Activated T-cell treated with anti-CD3 and anti-CD28 coated beads, Interleukin-2, amount 50 U/mL, for 72 hours (primary cell): ENCODE measurements around the gene MAP3K4. TPM values are rescaled to one million over a fixed set of nuclear protein-coding genes. Genes with fewer than 3 reads are reported as not detected.
A peak's percentile ranks its signal among the peaks of the same experiment; 100 is the strongest.
"Not testable (repeated sequence)": the region's sequence is repeated elsewhere in the genome, so short reads cannot be mapped to it uniquely, and the experiment has no call there.

Experiments
- ATAC-seq, 2 donors: fragments of 150-1000 bp; cut with Tn5 transposase; replicated peaks in 1 of 2; 2 replicates each; pipeline ENCODE4 v1.10.0; 2021; ENCODE audit warnings: moderate library complexity in 2 of 2, mild to moderate bottlenecking in 1 of 2
- DNase-seq, 2 donors: peaks; one replicate each; pipeline ENCODE4 v3.0.0; 2021 to 2022; ENCODE audit warnings: mixed read lengths in 1 of 2
- H3K27ac Mint-ChIP-seq: one replicate; pipeline ENCODE4 v1.8.0; 2022; ENCODE audit warnings: mild to moderate bottlenecking, moderate library complexity, mixed read lengths
- H3K27me3 Mint-ChIP-seq: one replicate; pipeline ENCODE4 v1.8.0; 2022; ENCODE audit warnings: low read depth, mixed read lengths
- H3K36me3 Mint-ChIP-seq, 2 donors: one replicate each; pipeline ENCODE4 v1.8.0; 2022; ENCODE audit warnings: mixed read lengths in 2 of 2, mild to moderate bottlenecking in 1 of 2; ENCODE audit not compliant: insufficient read depth in 2 of 2
- H3K4me1 Mint-ChIP-seq: one replicate; pipeline ENCODE4 v1.8.0; 2022; ENCODE audit warnings: low read depth, mixed read lengths
- H3K4me3 Mint-ChIP-seq, 2 donors: one replicate each; pipeline ENCODE4 v1.8.0; 2022; ENCODE audit warnings: mild to moderate bottlenecking in 2 of 2, mixed read lengths in 2 of 2, moderate library complexity in 2 of 2
- H3K9me3 Mint-ChIP-seq, 2 donors: one replicate each; pipeline ENCODE4 v1.8.0; 2022; ENCODE audit warnings: mixed read lengths in 2 of 2
- total RNA-seq, 2 donors: library from RNA; stranded (reverse); gene quantifications; one replicate each; pipeline ENCODE4 v1.2.3, GENCODE V29; 2022

MAP3K4 gene
- total RNA-seq, 2 donors from 2014 or later = 47.3 to 50.9 TPM

- Mint-ChIP-seq H3K4me3 (no peak overlapping the region), H3K27ac (no peak overlapping the region), H3K9me3 (peaks cover 4 to 7% of the 10 kb centered on the region in 2 donors), H3K36me3 (peaks cover 5 to 6% of the 10 kb centered on the region in 2 donors), H3K27me3 (peaks cover 22% of the 10 kb centered on the region), H3K4me1 (no peaks in the 10 kb centered on the region)
- DNase-seq = no peak
- no peak for ATAC-seq
Observed at GRCh38 chr6:160978141-160978901, 13.2 kb upstream of the MAP3K4 start.

GRCh38 chr6:160979061-160979708, 12.4 kb upstream of the MAP3K4 start:
- no peak for DNase-seq
- Mint-ChIP-seq H3K27me3 (peaks cover 22% of the 10 kb centered on the region), H3K36me3 (peaks cover 9% of the 10 kb centered on the region in 2 donors), H3K27ac (no peak overlapping the region), H3K4me3 (no peak overlapping the region), H3K4me1 (no peaks in the 10 kb centered on the region), H3K9me3 (peaks cover 6 to 10% of the 10 kb centered on the region in 2 donors)
- ATAC-seq = no peak

- H3K27me3 Mint-ChIP-seq = peaks cover 28% of the 10 kb centered on the region
- not testable (repeated sequence) for ATAC-seq, DNase-seq, H3K27ac Mint-ChIP-seq, H3K4me1 Mint-ChIP-seq, H3K4me3 Mint-ChIP-seq
- H3K9me3 Mint-ChIP-seq = peaks cover 8 to 16% of the 10 kb centered on the region in 2 donors
- H3K36me3 Mint-ChIP-seq = peaks cover 12% of the 10 kb centered on the region in 2 donors
Observed at GRCh38 chr6:160983377-160983948, 8.1 kb upstream of the MAP3K4 start.

- Mint-ChIP-seq H3K36me3 (peaks cover 12% of the 10 kb centered on the region in 2 donors), H3K4me3 (no peak overlapping the region), H3K4me1 (no peaks in the 10 kb centered on the region), H3K27ac (no peak overlapping the region), H3K27me3 (peaks cover 15% of the 10 kb centered on the region), H3K9me3 (peaks cover 8 to 15% of the 10 kb centered on the region in 2 donors)
- ATAC-seq = no peak
- DNase-seq = no peak
Observed at GRCh38 chr6:160986851-160987250, 4.7 kb upstream of the MAP3K4 start.

GRCh38 chr6:160987265-160987664, 4.3 kb upstream of the MAP3K4 start:
- no peak for ATAC-seq
- H3K9me3 Mint-ChIP-seq = peaks cover 8 to 12% of the 10 kb centered on the region in 2 donors
- no peak overlapping the region for H3K4me3 Mint-ChIP-seq
- H3K27me3 Mint-ChIP-seq = peaks cover 13% of the 10 kb centered on the region
- H3K27ac Mint-ChIP-seq = no peak overlapping the region
- no peaks in the 10 kb centered on the region for H3K4me1 Mint-ChIP-seq
- H3K36me3 Mint-ChIP-seq = peaks cover 12 to 13% of the 10 kb centered on the region in 2 donors
- no peak for DNase-seq

- H3K4me1 Mint-ChIP-seq = peaks cover 22% of the 10 kb centered on the region
- H3K9me3 Mint-ChIP-seq = peaks cover 0 to 3% of the 10 kb centered on the region in 2 donors
- DNase-seq (no peak), ATAC-seq (no peak)
- H3K27me3 Mint-ChIP-seq = peaks cover 13% of the 10 kb centered on the region
- H3K36me3 Mint-ChIP-seq = peaks cover 5% of the 10 kb centered on the region in 2 donors
- peak overlapping the region; percentile 75 for H3K27ac Mint-ChIP-seq
- H3K4me3 Mint-ChIP-seq = peak overlapping the region; percentile 93 to 97
Observed at GRCh38 chr6:160990847-160991405, 643 bp upstream of the MAP3K4 start.

- ATAC-seq (peak; percentile 69 to 71), DNase-seq (peak; percentile 8 to 30)
- peak overlapping the region; percentile 88 for H3K27ac Mint-ChIP-seq
- no peaks in the 10 kb centered on the region for H3K9me3 Mint-ChIP-seq
- H3K36me3 Mint-ChIP-seq = peaks cover 5% of the 10 kb centered on the region in 2 donors
- peak overlapping the region; percentile 93 to 97 for H3K4me3 Mint-ChIP-seq
- H3K27me3 Mint-ChIP-seq = no peaks in the 10 kb centered on the region
- peaks cover 36% of the 10 kb centered on the region for H3K4me1 Mint-ChIP-seq
Observed at GRCh38 chr6:160992061-160992979, 751 bp downstream of the MAP3K4 start.

GRCh38 chr6:160992980-160993314, 1.4 kb downstream of the MAP3K4 start:
- Mint-ChIP-seq H3K36me3 (peaks cover 8% of the 10 kb centered on the region in 2 donors), H3K9me3 (no peaks in the 10 kb centered on the region), H3K4me1 (peaks cover 36% of the 10 kb centered on the region), H3K27ac (peak overlapping the region; percentile 88), H3K27me3 (no peaks in the 10 kb centered on the region), H3K4me3 (peak overlapping the region; percentile 93 to 97)
- no peak for DNase-seq
- no peak for ATAC-seq

- no peak overlapping the region for H3K4me3 Mint-ChIP-seq
- peaks cover 44% of the 10 kb centered on the region for H3K4me1 Mint-ChIP-seq
- no peak overlapping the region for H3K27ac Mint-ChIP-seq
- H3K36me3 Mint-ChIP-seq = peaks cover 8% of the 10 kb centered on the region in 2 donors
- no peaks in the 10 kb centered on the region for H3K27me3 Mint-ChIP-seq
- ATAC-seq = no peak
- DNase-seq = no peak
- no peaks in the 10 kb centered on the region for H3K9me3 Mint-ChIP-seq
Observed at GRCh38 chr6:160995271-160995670, 3.7 kb downstream of the MAP3K4 start.

GRCh38 chr6:160996131-160996601, 4.6 kb downstream of the MAP3K4 start:
- no peak for ATAC-seq
- no peak overlapping the region for H3K4me3 Mint-ChIP-seq
- no peaks in the 10 kb centered on the region for H3K27me3 Mint-ChIP-seq
- peak overlapping the region; percentile 22 for H3K27ac Mint-ChIP-seq
- H3K9me3 Mint-ChIP-seq = no peaks in the 10 kb centered on the region
- peaks cover 8% of the 10 kb centered on the region in 2 donors for H3K36me3 Mint-ChIP-seq
- H3K4me1 Mint-ChIP-seq = peaks cover 44% of the 10 kb centered on the region
- no peak for DNase-seq

GRCh38 chr6:160998217-160998616, 6.6 kb downstream of the MAP3K4 start:
- H3K9me3 Mint-ChIP-seq = no peaks in the 10 kb centered on the region
- H3K4me3 Mint-ChIP-seq = no peak overlapping the region
- peaks cover 3% of the 10 kb centered on the region in 2 donors for H3K36me3 Mint-ChIP-seq
- peaks cover 46% of the 10 kb centered on the region for H3K4me1 Mint-ChIP-seq
- H3K27me3 Mint-ChIP-seq = no peaks in the 10 kb centered on the region
- no peak for DNase-seq
- no peak for ATAC-seq
- H3K27ac Mint-ChIP-seq = no peak overlapping the region

GRCh38 chr6:160998766-160999165, 7.2 kb downstream of the MAP3K4 start:
- peaks cover 41% of the 10 kb centered on the region for H3K4me1 Mint-ChIP-seq

More at GRCh38 chr6:160998766-160999165, 7.2 kb downstream of the MAP3K4 start:
- peaks cover 3% of the 10 kb centered on the region in 2 donors for H3K36me3 Mint-ChIP-seq
- no peaks in the 10 kb centered on the region for H3K27me3 Mint-ChIP-seq
- ATAC-seq = no peak
- no peak for DNase-seq
- H3K27ac Mint-ChIP-seq = no peak overlapping the region
- H3K4me3 Mint-ChIP-seq = no peak overlapping the region
- no peaks in the 10 kb centered on the region for H3K9me3 Mint-ChIP-seq
